ENCODE measurements around the gene NEK11.

Gene NEK11

GRCh38 chr3:130992344-130992743 lies 34.3 kb upstream of the NEK11 start:
- no peaks in the 10 kb centered on the region for H3K9me3 Mint-ChIP-seq
- H3K4me3 Mint-ChIP-seq, result no peak overlapping the region
- peaks cover 22% of the 10 kb centered on the region for H3K4me1 Mint-ChIP-seq
- TF ChIP-seq, protein P1, sequence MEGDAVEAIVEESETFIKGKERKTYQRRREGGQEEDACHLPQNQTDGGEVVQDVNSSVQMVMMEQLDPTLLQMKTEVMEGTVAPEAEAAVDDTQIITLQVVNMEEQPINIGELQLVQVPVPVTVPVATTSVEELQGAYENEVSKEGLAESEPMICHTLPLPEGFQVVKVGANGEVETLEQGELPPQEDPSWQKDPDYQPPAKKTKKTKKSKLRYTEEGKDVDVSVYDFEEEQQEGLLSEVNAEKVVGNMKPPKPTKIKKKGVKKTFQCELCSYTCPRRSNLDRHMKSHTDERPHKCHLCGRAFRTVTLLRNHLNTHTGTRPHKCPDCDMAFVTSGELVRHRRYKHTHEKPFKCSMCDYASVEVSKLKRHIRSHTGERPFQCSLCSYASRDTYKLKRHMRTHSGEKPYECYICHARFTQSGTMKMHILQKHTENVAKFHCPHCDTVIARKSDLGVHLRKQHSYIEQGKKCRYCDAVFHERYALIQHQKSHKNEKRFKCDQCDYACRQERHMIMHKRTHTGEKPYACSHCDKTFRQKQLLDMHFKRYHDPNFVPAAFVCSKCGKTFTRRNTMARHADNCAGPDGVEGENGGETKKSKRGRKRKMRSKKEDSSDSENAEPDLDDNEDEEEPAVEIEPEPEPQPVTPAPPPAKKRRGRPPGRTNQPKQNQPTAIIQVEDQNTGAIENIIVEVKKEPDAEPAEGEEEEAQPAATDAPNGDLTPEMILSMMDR (IDR thresholded peaks at IDR 0.05), result no peak
- peak overlapping the region; percentile 4 for H3K27ac Mint-ChIP-seq
- H3K36me3 Mint-ChIP-seq (ENCODE audit: low read depth), result peaks cover 29% of the 10 kb centered on the region
- DNase-seq, result no peak
- peaks cover 4% of the 10 kb centered on the region for H3K27me3 Mint-ChIP-seq (ENCODE audit: low read depth, poor library complexity)

DNA sequence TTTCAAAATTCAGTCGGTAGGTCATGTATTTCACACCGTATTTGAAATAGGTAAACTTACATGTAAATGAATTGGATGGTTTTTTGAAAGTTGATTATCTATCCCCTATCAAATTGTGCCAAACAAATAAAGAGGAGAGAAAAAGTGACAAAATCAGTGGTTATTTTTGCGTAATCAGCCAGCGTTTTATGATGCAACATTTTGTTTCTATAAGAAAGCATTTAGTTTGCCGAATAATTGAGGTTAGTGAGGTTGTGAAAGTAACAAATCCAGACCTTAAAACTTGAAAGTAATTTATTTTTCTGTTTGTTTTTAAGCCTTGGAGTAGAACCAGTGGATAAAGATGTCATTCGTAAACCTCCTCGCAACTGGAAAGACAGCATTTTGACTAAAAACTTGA lies 29.4 kb upstream of the NEK11 start:
- peaks cover 1% of the 10 kb centered on the region for H3K4me1 Mint-ChIP-seq
- H3K27ac Mint-ChIP-seq, result peak overlapping the region; percentile 21

DNA sequence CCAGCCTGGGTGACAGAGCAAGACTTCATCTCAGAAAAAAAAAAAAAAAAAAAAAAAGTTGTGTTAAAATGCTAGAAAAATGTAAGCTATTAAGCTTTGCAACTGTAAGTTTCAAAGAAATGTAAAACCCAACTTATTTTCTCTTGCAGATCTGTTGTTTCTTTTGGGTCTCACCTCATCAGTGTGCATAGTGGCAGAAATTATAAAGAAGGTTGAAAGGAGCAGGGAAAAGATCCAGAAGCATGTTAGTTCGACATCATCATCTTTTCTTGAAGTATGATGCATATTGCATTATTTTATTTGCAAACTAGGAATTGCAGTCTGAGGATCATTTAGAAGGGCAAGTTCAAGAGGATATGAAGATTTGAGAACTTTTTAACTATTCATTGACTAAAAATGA lies 25.6 kb upstream of the NEK11 start:
- no peaks in the 10 kb centered on the region for H3K27me3 Mint-ChIP-seq (ENCODE audit: low read depth, poor library complexity)
- no peaks in the 10 kb centered on the region for H3K4me1 Mint-ChIP-seq
- no peak overlapping the region for H3K27ac Mint-ChIP-seq
- H3K4me3 Mint-ChIP-seq, result no peak overlapping the region
- no peak for DNase-seq
- H3K9me3 Mint-ChIP-seq, result no peaks in the 10 kb centered on the region
- TF ChIP-seq, protein P1 (IDR thresholded peaks at IDR 0.05), result no peak
- H3K36me3 Mint-ChIP-seq (ENCODE audit: low read depth), result peaks cover 41% of the 10 kb centered on the region

More for the DNA sequence above, 29.4 kb upstream of the NEK11 start:
- DNase-seq, result no peak
- Mint-ChIP-seq H3K9me3 (no peaks in the 10 kb centered on the region), H3K4me3 (no peak overlapping the region), H3K36me3 (ENCODE audit: low read depth) (peaks cover 26% of the 10 kb centered on the region), H3K27me3 (ENCODE audit: low read depth, poor library complexity) (peaks cover 4% of the 10 kb centered on the region)
- TF ChIP-seq, protein P1 (IDR thresholded peaks at IDR 0.05), result no peak

- Mint-ChIP-seq H3K27ac (no peak overlapping the region), H3K9me3 (no peaks in the 10 kb centered on the region), H3K4me1 (no peaks in the 10 kb centered on the region), H3K36me3 (ENCODE audit: low read depth) (peaks cover 44% of the 10 kb centered on the region), H3K4me3 (no peak overlapping the region), H3K27me3 (ENCODE audit: low read depth, poor library complexity) (no peaks in the 10 kb centered on the region)
- no peak for DNase-seq
- TF ChIP-seq, protein P1 (IDR thresholded peaks at IDR 0.05), result no peak
Observed at GRCh38 chr3:131004603-131005002, 22.1 kb upstream of the NEK11 start.

DNA sequence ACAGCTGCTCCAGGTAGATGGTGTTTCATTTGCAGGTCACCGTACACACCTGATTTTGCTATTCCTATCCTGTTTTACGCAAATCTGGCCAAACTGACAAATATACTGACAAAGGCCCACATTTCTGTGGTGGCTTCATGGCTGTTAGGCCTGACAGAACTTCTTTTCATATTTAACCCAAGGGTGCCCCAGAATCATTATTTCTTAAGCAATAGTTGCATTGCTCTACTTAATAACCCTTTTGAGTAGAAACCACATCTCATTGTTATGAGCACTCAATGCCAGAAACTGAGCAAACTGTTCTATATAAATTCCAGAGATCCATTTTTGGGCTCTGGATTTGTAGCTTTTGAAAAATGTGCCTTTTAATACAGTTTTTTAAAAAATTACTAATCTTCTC lies 19.4 kb upstream of the NEK11 start:
- Mint-ChIP-seq H3K4me1 (no peaks in the 10 kb centered on the region), H3K9me3 (no peaks in the 10 kb centered on the region), H3K27ac (no peak overlapping the region), H3K27me3 (ENCODE audit: low read depth, poor library complexity) (no peaks in the 10 kb centered on the region), H3K4me3 (no peak overlapping the region), H3K36me3 (ENCODE audit: low read depth) (peaks cover 48% of the 10 kb centered on the region)
- no peak for DNase-seq
- TF ChIP-seq, protein P1 (IDR thresholded peaks at IDR 0.05), result no peak

DNA sequence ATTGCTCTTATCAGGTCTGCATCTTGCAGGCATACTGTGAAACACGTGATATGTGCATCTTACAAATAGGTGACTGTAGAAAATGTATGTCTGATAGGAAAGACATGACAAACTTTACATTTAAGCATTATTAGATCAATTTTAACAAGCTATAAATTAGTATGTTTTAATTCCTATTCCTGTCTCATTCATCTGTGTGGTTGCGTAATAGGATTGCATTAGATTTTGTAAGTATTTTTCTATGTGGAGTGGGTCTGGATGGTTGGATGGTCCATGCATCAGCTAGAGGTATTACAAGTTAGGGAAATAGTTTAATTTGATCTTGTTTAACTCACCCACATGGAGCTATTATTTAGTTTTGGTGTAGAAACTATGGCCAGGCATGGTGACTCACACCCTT lies 18.9 kb upstream of the NEK11 start:
- TF ChIP-seq, protein P1 (IDR thresholded peaks at IDR 0.05), result no peak
- Mint-ChIP-seq H3K27ac (no peak overlapping the region), H3K4me3 (no peak overlapping the region), H3K4me1 (no peaks in the 10 kb centered on the region), H3K36me3 (ENCODE audit: low read depth) (peaks cover 48% of the 10 kb centered on the region), H3K9me3 (no peaks in the 10 kb centered on the region), H3K27me3 (ENCODE audit: low read depth, poor library complexity) (no peaks in the 10 kb centered on the region)
- no peak for DNase-seq
